Stimulated activated CD4-positive, alpha-beta T cell treated with anti-CD3 and anti-CD28 coated beads, Interleukin-1b, Interleukin-23, amount 100 ng/mL, for 4 hours (primary cell): Measurements from ENCODE around the gene ZNF227.
"Not testable (repeated sequence)": the region's sequence is repeated elsewhere in the genome, so short reads cannot be mapped to it uniquely, and the experiment has no call there.

Experiments used
- DNase-seq, 2 donors: peaks; one replicate each; pipeline ENCODE4 v3.0.0-alpha.2; 2020; ENCODE audit warnings: low read depth in 2 of 2

Gene ZNF227

DNA sequence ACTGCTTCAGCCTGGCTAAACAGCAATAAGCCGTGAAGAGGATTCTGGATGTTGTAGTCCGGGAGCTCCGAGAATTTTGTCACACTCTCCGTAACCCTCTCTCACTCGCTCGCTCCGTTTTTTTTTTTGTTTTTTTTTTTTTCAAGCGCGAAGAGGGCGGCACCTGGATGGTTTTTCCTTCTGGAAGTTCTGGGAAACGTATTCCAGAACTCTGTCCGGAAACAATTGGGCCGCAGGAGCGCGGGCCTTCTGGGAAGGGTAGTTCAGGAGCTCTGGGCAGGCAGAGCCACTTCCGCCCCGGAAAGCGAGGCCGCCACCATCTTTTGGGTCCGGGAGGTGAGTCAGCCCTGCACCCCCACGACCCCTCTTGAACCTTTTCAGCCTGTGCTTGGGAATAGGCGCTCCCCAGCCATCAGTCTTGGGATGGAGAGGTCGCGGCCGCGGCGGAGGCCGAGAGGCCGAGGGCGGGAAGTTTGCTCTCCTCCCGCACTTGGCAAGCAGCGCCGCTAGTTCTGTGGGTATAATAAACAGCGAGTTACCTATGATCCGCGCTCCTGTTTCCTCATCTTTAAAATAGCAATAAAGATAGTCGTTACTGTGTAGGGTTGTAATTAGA lies at the start of gene ZNF227:
Gene ZNF227, plus strand, starts transcription at position 283 of the 616 bp plus-strand sequence. CDS start 5,261 bp downstream, outside the sequence.
- DNase-seq, result peak; percentile 69 to 71

DNA sequence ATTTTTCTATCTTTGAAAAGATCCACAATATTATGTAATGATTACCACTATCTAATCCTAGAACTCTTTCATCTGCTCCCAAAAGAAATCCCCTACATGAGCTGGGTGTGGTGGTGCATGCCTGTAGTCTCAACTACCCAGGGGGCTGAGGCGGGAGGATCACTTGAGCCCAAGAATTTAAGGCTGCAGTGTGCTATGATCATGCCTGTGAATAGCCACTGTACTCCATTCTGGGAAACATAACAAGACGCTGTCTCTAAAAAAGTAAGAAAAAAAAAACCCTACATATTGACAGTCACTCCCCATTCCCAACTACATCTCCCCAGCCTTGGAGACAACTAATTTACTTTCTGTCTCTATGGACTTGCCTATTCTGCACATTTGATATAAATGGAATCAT lies 48.5 kb upstream of the ZNF227 start:
- DNase-seq, result no peak

DNA sequence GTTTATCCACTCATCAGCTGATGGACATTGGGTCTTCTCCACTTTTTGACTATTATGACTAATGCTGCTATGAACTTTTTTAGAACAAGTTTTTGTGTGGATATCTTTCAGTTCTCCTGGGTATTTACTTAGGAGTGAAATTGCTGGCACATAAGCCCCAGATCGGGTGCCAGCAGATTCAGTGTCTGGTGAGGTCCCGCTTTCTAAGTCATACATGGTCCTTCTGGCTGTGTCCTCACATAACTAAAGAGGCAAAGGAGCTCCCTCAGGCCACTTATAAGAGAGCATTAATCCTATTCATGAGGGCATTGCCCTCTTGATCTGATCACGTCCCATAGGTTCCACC lies 48.0 kb upstream of the ZNF227 start:
- no peak for DNase-seq

DNA sequence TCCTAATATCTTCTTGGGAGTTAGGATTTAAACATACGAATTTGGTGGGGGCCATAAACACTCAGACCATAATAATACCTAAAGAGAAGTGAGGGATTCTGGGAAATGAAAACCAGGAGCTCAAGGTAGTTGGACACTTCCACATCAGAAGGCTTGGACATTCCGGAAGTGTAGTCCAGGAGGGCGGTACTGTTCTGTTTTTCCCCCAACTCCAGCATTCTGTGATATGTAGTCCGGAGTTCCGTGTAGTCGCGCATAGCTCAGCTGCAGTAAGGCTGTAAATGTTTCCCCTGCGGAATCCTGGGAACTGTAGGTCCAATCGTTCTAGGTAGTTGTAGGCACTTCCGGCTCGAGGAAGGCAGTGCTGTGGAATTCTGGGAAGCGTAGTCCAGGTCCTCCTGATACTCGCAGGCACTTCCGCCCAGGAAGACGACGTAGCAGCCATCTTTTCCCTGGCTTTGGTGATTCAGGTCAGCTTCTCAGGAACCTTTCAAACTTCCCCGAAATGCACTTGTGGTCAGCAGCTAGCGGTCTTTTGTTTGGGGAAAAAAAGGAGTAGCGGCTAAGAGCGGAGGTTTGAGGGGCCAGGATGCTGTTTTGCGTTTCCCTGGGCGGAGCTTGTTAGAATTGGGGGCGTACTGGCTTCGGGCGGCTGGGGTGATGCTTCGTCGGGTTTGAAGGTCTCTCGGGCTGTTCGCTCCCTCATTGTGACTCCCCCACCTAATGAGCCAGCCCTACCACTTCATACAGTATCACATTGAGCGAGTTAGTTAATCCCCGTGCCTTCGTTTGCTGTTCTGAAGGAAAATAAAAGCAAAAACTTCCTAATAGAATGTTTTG lies 47.4 kb upstream of the ZNF227 start, which contains the start of gene ZNF226:
Gene ZNF226, plus strand, starts transcription at position 428 of the 840 bp plus-strand sequence. CDS start 4,981 bp downstream, outside the sequence.
- peak; percentile 50 to 66 for DNase-seq

DNA sequence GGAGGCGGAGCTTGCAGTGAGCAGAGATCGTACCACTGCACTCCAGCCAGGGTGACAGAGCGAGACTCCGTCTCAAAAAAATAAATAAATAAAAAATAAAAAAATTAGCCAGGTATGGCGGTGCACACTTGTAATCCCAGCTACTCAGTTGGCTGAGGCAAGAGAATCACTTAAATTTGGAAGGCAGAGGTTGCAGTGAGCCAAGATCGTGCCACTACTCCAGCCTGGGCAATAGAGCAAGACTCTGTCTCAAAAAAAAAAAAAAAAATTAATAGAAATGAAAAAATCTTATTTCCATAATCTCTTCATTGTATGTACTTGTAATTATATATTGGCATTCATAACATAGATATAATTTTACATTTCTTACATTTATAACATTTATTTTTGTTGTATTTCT lies 41.7 kb upstream of the ZNF227 start:
- DNase-seq, result not testable (repeated sequence)

DNA sequence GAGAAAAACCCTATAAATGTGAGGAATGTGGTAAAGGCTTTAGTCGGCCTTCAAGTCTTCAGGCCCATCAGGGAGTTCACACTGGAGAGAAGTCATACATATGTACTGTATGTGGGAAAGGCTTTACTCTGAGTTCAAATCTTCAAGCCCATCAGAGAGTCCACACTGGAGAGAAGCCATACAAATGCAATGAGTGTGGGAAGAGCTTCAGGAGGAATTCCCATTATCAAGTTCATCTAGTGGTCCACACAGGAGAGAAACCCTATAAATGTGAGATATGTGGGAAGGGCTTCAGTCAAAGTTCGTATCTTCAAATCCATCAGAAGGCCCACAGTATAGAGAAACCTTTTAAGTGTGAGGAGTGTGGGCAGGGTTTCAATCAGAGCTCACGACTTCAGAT lies 35.7 kb upstream of the ZNF227 start:
- DNase-seq, result no peak

DNA sequence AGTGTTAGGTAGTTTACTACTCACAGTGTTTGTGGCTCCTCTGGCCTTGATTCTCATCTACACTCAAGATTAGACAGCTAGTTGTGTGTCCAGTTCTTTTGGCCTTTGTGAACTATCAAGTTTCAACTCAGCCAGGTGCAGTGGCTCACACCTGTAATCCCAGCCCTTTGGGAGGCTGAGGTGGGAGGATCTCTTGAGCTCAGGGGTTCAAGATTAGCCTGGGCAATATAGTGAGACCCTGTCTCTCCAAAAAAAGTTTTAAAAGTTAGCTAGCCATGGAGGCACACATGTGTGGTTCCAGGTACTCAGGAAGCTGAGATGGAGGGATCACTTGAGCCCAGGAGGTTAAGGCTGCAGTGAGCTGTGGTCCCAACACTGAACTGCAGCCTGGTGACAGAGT lies 31.4 kb upstream of the ZNF227 start:
- DNase-seq, result no peak

DNA sequence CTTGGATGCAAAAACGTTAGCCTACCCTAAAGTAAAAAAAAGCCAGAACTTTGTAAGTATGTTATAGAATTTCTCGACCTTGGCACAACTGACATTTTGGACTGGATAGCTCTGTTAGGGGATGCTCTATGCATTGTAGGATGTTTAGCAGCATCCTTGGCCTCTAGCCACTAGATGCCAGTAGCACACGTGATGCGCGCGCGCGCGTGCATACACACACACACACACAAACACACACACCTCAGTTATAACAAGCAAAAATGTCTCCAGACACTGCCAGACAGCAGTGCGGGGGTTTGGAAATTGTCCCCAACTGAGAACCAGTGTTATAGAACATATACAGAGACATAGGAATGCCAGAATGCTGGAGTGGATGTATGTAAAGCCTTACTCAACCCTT lies 30.2 kb upstream of the ZNF227 start:
- no peak for DNase-seq

DNA sequence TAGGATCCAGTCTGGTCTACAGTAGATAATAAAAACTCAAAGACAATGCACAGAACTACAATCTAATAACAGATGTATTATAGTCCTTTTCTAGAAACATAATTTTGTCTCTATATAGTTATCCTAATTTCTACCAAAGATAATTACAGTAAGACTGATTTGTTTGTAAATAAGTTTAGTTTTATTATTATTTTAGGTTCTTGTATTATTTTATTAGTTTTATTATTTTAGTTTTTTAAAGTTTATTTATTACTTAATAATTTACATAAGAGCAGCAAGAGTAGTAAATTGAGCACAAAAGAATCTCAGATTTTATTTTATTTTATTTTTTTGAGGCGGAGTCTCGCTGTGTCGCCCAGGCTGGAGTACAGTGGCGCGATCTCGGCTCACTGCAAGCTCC lies 22.3 kb upstream of the ZNF227 start:
- DNase-seq, result no peak

DNA sequence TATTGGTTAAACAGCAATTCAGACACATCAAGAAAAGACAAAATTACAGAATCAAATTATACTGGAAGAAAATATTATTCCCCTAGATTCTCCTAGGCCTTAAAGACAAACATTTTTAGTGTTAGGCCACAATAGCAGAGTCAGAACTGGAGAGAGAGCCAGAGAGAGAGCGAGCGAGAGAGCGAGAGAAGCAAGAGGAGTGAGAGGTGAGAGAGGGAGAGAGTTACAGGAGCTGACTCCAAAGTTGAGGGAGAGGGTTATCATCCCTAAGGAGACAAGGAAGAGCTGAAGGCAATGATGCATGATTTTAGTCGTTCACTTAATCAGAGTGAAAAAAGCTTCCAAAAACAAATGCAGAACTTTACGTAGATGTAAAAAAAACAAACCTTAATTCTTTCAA lies 20.2 kb upstream of the ZNF227 start:
- no peak for DNase-seq

DNA sequence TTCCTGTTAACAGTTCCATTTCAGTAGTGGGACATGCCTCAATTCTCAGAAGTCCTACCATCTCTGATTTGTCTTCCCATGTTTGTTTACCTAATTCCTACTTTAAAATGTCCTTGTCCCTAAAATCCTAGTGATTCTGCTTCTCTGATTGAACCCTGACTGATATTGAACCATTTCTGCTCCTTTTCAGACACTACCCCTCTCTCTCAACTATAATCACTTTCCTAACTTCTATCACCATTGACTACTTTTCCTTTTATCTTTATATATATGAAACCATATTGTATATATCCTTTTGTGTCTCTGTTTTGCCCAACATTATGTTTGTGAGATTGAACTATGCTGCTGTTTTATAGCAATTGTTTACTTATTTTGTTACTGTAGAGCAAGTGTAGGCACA lies 15.6 kb upstream of the ZNF227 start:
- DNase-seq, result no peak

DNA sequence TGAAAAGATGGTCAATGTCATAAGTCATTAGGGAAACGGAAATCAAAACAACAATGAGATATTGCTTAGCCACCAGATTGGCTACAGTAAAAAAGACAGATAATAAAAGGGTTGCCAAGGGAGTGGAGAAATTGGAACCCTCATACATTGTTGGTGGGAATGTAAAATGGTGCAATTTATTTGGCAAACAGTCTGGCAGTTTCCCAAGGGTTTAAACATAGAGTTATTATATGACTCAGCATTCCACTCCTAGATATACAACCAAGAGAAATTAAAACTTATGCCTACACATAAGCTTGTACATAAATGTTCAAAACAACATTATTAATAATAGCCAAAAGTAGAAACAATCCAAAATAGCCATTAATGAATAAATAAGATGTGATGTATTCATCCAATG lies 9.9 kb upstream of the ZNF227 start:
- no peak for DNase-seq

DNA sequence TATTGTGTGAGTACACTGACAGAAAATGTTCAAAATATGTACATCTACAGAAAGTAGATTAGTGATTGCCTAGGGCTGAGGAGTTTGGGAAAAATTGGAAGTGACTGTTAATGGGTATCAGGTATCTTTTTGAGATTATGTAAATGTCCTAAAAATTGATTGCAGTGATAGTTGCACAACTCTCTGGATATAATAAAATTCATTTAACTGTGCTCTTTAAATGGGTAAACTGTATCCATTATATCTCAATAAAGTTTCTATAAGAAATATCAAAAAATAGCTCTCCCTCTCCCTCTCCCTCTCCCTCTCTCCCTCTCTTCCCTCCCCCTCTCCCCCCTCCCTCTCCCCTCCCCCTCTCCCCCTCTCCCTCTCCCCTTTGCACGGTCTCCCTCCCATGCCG lies 9.4 kb upstream of the ZNF227 start:
- DNase-seq, result no peak

DNA sequence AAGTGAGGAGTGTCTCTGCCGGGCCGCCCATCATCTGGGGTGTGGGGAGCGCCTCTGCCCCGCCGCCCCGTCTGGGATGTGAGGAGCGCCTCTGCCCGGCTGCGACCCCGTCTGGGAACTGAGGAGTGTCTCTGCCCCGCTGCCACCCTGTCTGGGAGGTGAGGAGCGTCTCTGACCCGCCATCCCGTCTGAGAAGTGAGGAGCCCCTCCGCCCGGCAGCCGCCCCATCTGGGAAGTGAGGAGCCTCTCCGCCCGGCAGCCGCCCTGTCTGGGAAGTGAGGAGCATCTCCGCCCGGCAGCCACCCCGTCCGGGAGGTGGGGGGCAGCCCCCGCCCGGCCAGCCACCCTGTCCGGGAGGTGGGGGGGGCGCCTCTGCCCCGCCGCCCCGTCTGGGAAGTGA lies 8.5 kb upstream of the ZNF227 start:
- DNase-seq, result not testable (repeated sequence)

DNA sequence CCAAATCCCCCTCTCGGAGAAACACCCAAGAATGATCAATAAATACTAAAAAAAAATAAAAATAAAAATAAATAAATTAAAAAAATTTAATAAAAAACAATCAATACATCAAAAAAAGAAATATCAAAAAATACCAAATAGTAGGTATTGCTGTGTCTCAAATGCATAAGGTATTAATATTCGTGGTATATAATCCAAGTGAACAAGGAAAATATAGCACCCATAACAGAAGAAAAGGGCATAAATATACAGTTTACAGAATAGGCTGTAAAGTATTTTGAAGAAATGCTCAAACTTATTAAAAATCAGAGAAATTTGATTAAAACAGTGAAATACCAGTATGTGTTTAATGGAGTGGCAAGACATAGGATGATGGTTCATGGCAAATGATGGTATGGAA lies 7.6 kb upstream of the ZNF227 start:
- DNase-seq, result no peak

DNA sequence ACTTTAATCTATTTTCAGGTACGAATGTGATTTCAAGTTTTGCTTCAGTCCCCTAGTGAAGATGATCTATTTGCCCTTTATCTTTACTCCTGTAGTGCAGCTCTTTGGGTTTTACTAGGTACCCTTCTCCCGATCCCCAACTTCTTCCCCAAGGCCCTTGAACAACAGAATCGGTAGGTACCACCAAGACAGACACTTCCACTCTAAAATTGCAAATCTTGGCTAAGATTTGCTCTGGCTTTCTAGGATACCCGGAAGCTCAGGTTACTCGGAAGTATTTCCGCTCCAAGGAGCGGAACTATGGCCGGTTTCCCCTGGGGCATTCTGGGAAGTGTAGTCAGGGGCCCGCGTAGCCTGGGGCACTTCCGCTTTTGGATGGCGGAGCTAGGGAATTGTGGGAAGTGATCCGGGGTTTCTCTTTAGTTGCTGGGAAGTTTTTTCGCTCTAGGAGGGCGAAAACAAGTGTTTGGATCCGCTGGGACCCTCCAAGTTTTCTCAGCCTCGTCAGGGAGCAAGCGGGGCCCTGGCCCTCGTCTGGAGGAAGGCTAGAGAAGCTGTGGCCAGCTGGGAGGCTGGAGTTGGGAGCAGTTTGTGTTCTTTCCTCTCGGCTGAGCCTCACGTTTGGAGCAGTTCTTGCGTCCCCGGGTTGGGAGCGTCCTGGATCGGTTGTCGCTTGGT lies 5.1 kb upstream of the ZNF227 start:
- peak; percentile 67 to 69 for DNase-seq

DNA sequence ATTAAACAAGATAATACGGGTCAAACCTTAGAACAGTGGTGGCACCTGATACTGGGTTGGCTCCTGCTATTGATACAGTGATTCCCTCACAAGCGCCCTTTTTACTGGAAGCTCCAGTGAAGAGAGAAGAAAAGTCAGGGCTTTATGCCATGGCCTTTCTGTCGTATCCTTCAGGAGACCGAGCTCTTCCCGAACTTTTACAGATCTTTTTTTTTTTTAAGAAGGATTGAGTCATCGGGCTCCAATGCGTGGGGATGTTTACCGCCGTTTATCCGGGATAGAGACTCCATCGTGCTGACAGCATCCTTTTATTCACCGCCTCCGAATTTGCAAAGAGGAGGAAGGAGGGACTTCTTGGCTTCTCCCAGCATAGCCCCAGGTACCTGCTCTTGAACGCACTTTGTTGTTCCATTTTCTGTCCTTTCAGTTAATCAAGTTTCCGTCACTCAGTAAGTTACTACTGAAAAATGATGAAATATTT lies 574 bp downstream of the ZNF227 start:
- DNase-seq, result no peak

DNA sequence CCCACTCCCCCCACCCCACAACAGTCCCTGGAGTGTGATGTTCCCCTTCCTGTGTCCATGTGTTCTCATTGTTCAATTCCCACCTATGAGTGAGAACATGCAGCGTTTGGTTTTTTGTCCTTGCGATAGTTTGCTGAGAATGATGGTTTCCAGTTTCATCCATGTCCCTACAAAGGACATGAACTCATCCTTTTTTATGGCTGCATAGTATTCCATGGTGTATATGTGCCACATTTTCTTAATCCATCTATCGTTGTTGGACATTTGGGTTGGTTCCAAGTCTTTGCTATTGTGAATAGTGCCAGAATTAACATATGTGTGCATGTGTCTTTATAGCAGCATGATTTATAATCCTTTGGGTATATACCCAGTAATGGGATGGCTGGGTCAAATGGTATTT lies 7.6 kb downstream of the ZNF227 start:
- DNase-seq, result not testable (repeated sequence)

DNA sequence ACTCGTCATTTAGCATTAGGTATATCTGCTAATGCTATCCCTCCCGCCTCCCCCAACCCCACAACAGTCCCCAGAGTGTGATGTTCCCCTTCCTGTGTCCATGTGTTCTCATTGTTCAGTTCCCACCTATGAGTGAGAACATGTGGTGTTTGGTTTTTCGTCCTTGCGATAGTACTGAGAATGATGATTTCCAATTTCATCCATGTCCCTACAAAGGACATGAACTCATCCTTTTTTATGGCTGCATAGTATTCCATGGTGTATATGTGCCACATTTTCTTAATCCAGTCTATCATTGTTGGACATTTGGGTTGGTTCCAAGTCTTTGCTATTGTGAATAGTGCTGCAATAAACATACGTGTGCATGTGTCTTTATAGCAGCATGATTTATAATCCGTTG lies 8.4 kb downstream of the ZNF227 start:
- DNase-seq, result not testable (repeated sequence)

DNA sequence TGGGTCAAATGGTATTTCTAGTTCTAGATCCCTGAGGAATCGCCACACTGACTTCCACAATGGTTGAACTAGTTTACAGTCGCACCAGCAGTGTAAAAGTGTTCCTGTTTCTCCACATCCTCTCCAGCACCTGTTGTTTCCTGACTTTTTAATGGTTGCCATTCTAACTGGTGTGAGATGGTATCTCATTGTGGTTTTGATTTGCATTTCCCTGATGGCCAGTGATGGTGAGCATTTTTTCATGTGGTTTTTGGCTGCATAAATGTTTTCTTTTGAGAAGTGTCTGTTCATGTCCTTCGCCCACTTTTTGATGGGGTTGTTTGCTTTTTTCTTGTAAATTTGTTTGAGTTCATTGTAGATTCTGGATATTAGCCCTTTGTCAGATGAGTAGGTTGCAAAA lies 9.0 kb downstream of the ZNF227 start:
- not testable (repeated sequence) for DNase-seq

DNA sequence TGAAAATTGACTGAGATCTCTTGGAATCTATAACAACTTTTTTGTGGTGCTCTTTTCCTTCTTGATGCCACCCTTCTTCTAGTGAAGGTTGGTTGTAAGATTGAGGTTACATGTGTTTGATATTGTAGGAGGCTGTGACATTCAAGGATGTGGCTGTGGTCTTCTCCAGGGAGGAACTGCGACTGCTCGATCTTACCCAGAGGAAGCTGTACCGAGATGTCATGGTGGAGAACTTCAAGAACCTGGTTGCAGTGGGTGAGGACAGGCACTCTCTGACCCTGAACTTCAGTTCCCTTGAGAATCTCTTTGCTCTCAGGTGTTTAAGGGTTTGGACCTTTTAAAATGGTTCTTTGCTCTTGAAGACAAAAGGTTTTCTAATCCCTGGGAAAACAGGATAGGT lies 16.0 kb downstream of the ZNF227 start:
- DNase-seq, result no peak

DNA sequence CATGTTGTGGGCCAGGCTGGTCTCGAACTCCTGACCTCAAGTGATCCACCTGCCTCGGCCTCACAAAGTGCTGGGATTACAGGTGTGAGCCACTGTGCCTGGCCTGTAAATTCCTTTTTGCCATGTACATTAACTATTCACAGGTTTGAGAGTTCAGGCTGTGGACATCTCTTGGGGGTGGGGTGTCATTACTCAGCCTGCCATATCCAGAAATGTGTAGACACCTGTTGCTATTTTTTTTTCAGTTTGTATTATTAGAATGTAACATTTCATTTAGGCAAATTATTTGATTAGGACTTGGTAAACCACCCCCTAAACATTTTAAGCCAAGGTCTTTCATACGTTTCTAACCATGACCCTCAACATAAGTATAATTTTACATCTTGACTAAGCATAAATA lies 20.5 kb downstream of the ZNF227 start:
- DNase-seq, result no peak

DNA sequence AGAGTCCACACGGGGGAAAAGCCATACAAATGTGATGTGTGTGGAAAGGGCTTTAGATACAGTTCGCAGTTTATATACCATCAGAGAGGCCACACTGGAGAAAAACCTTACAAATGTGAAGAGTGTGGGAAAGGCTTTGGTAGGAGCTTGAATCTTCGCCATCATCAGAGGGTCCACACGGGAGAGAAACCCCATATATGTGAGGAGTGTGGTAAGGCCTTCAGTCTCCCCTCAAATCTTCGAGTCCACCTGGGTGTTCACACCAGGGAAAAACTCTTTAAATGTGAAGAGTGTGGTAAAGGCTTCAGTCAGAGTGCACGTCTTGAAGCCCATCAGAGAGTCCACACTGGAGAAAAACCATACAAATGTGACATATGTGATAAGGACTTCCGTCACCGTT lies 24.1 kb downstream of the ZNF227 start:
- DNase-seq, result no peak
